HG03378 (cell line): ENCODE data around the gene HS1BP3.

Experiments used
- ATAC-seq: cut with Tn5 transposase; IDR thresholded peaks from one replicate; pipeline ENCODE4 v1.9.1; 2021; ENCODE audit warnings: mild to moderate bottlenecking, moderate library complexity; ENCODE audit not compliant: unreplicated experiment

The HS1BP3 gene

DNA sequence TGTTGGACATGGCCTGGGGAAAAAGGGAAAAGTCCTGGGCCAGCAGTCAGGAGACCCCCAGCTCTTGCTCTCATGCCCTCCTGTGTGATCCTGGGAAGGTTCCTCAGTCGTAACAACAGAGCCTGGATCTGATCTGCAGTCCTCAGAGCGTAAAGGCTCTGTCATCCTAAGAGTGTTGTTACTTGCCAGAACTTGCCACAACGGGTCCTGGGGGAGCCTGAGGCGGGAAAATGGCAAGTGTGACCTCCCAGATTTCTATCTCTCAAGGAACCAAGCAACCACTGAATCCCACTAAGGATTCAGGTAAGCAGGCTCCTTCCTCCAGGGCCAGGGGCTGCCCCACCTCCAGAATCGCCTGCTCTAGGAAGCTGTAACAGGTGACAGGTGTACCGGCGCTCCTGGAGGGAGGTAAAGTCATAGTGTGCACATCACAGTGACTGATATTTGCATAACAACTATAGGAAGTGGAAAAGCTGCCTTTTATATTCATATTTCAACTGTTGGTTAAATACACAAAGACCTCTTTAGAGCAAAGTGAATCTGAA is 18.4 kb downstream of the HS1BP3 start:
- no peak for ATAC-seq

DNA sequence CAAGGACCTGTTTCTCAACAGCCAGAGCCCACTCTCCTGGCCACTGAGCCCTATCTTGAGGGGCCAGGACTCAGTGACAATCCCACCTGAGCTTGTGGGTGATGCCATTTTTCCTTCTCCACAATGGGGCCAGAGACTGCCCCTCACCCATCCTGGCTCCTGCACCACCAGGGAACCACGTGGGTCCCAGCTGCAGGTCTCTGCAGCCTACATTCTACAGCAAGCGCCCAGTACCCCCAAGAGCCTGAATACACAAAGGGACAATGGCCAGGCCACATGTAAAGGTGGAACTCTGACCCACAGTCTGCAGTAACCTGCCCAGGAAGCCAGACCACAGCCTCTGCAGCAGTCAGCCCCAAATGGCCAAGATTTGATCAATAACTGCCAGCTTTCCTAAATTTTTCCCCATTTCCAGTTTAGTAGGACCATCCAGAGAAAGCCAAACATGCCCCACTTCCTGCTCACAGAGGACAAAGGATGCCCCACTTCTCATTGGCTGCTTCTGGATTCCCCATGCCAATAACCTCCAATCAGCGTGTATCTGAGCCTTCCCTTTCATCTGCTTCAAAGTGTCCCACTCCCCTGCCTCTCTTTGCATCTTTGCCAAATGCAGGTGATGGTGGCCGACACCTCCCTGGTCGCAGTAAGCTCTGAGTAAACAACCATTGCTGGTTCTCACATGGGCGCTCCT is 19.1 kb downstream of the HS1BP3 start:
- no peak for ATAC-seq

DNA sequence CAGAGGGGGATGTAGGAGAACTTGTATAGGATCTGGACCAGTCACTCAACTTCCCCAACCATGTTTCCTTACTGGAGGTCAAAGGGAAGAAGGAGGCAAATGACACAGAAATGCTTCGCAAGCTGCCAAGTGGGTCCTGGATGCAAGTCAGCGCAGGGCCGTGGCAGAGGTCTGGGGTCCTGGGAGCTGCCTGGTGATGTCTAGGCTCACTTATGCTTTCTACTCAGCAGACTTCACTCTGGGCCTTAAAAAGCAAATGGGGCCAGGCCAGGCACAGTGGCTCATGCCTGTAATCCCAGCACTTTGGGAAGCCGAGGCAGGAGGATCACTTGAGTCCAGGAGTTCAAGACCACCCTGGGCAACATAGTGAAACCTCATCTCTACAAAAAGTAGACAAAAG is 19.9 kb downstream of the HS1BP3 start:
- no peak for ATAC-seq

DNA sequence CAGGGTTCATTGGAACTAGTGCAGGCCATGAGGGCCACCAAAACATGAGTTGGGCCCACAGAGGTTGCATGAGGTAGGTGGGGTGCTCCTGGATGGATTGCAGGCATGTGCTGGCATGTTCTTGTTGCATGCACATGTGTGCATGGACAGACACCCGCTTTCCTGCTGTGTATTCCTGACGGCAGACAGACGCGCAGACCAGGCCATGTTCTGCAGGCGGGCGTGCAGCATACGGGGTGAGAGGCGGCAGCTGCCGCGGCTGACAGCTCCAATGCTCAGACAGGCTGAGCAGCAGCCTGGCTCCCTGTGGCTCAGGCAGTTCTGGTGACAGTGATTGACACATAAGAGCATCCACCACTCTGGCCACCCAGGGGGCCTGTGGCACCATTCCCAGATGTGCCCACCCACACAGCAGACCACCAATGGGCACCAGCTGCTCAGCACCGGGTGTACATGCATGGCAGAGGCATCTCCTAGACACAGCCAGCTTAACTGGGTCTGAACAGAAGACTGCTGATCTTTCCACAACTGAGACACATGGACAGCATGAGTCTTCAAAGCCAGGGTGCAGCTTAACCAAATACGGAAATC is 21.2 kb downstream of the HS1BP3 start:
- ATAC-seq = no peak

DNA sequence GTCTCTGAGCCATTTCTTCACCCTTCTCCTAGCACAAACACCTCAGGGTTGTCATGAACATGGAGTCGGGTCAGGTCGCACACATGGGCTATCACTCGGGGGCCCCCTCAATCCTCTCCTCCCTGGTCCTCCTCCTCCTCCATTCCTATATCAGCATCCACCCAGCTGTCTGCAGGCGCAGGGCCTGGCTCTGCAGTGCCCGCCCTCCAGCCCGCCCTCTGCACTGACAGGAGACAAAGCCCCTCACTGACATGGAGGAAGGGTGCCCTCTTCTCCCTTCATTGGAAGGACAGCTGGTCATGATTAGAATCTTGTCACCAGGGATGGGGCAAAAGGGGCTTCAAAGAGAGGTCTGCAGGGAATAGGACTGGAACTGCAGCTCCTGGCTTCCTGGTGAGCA is 21.7 kb downstream of the HS1BP3 start:
- no peak for ATAC-seq

DNA sequence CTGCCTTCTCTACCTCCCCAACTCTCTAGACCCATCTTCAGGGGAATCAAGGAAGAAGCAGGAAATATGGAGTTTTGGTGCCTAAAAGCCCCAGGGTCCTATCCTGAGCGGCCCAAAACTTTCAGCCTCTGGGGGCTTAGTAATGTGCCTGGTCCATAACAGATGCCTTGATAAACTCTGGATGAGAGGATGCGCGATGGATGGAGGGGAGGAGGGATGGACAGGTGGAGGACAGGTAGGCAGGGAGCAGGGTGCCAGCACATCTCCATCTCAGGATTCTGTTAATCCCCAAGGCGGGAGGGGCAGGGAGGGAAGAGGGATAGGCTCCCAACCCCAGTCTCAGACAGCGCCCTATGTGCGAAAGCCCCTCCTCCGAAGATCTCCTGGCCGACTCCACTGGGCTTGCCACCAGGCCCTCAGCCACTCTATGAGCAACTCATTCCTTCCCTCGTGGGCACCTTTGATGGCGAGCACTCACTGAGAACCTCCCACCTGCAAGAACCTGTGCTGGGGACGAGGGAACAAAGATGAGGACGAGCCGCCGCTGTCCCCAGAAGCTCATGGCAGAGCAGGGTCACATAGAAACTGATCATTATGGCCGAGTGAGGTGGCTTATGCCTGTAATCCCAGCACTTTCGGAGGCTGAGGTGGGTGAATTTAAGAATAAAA is 23.1 kb downstream of the HS1BP3 start:
- no peak for ATAC-seq

DNA sequence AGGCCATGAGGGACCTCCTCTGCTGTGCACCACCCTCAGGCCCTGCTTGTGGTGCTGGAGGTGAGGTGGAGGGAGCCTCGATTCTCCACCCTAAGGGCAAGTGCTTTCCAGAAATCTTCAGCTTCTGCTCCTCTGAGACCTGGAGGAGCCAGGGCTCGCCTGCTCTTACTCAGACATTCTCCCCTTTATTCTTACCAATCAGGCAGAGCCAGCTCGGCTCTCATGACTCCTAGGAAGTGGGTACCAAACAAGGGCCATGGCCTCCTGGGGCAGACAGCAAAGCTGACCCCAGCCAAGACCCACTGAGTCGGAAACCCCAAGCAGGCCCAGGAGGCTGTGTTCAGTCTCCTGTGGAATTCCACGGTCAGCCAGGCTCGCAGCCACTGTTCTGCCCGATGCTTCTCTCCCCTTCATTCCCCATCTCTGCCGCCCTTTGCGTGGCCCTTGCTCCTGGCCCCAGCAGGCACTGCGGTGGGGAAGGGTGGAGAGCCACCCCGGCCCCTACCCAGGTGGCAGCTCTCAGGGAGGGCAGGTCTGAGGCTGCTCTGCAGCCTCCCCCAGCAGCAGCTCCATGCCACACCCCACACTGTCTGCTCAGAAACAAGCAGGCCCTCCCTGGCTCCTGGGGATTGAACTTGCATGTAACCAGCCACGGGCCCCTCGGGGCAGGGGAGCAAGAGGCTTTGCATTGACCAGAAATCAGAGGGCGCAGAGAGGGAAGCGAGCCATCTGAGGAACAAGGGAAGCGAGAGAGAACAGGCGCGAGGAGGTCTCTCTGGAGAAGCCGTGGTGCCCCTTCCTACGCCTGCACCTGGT is 24.0 kb downstream of the HS1BP3 start:
- no peak for ATAC-seq

DNA sequence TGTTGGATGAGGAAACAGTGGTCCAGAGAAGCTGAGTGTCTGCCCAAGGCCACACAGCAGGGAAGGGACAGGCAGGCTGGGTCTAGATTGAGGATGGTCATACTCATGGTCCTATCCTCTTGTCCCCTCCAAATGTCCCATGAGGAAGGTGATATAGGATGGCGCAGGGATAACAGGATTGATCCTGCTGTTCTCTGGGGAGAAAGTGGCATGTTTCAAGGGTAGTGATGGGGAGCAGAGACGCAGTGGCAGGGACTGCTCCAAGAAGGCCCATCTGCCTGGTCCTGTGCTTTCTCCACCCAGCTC is 24.6 kb downstream of the HS1BP3 start:
- no peak for ATAC-seq

DNA sequence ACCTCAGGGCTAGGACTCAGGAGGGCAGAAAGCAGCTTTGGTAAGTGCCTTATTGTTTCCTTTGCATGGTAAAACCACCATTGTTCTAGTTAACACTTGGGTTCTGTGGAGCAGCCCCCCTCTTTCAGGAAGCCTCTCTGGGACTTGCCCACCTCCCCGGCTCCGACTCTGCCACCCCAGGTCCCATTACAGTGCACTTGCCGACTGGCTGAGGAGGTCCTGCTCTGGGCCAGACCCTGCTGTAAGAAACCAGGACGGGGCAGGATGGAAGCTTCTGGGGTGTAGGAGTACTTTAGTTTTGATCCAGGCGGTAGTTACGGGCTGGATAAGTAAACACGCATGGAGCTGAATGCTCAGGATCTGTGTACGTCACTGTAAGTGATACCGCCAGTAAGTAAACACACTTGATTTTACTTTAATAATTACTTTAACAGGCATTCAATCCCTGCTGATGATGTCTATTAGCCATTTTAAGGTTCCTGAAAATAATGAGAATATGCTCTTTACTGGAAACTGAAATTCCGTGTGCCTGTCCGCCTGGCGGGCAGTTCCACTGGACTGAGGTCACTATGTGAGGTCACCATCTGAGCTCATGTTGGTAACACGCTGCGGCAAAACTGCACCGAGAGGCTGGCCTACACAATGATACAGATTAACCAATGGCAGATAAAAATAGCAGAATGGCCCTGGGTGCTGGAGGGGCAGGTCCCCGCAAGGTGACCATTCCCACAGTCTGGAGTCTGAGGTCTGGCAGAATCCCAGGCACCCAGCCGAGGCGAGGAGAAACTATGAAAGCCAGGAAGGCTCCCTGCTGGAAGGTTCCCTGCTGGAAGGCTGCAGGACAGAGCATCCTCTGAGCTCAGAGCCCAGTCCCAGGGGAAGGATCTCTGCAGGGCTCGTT is 25.2 kb downstream of the HS1BP3 start:
- no peak for ATAC-seq

DNA sequence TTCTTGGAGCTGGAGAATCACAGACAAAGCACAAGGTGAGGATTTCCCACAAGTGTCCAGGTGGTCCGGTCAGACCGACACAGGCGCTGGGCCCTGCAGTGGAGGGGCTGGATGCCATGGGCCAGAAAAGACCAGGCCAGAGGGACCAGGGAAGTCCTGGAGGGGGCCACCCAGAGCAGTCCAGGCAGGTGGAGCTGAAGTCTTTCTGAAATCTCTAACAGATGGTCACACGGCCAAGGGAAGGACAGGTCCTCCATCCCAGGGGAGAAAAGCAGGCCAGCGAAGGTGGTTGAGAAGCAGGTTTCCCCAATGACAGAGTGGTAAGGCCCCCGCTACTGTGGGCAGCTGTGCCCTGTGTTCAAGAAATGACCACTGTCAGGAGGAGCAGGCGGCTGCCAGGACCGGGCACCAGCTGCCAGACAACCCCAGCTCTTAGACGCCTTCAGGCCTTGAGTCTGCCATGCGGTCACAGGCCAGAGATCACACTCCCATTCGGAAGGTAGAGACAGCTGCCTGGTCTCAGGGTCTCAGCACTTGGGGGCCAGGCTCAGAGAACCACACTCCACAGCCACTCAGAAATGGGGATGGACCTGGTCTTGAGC is 25.9 kb downstream of the HS1BP3 start:
- no peak for ATAC-seq

DNA sequence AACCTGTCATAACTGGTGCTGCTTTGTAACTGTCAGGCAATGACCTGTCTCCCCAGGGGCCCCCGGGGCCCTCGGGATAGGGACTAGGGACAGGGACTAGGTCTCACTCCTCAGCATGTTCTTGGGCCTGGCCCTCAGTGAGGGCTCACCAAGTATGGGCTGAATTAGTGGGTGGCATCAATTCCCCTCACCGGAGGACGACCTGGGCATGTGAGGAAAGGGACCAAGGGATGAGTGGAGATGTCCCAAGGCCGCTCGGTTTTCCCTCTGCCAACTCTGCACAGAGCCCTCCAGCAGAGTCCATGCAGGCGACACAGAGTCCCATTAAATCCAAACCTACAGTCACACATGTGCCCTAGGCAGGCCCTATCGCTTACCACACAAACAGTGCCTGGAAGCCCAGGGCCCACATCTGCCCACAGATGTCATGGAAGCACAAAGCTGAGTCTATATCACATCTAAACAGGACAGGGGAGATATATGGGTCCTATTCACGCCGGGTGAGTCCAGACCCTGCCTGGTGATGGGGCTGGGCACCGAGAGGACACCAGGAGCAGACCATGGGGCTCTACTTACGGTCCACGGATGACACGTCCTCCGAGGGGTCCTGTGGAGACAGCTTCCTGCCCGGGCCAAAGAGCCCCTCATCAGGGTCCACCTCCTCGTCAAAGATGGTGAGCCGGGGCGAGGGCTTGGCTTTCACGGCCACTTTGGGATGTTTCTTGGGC is 26.6 kb downstream of the HS1BP3 start:
- no peak for ATAC-seq

DNA sequence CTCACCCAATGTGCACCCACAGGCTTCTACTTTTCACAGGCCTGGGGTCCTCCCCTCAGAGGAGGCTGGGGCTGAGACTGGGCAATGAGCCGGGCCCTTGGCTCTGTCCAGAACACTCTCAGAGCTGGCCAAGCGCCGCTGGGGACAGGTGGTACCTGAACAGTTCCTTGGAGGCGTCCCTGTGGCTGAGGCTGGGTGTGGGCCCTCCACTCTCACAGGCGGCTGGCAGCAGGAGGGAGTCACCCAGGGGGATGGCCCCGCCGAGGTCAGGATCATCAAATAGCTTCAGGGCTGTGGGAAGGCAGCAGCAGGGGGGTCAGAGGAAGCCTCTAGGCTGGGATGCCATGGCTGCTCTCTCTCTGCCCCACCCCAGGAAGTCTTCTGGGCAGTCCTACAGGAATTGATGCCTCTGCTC is 27.1 kb downstream of the HS1BP3 start:
- no peak for ATAC-seq

DNA sequence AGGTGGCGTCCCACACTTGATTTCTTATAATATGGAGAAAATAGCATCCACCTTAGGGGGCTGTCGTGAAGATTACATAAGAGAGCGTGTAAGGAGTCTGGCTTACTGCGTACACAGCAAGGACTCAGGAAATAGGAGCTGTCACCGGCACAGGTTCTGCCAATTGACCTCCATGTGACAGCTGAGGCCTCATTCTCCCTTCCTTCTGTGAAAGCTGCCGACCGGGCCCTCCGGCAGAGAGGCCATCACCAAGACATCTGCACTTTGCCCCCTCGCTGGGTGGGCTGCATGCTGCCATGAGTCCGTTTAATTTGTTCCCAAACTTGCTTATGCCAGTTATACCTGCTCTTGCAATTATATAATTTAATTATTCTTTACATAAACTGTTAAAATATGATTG is 27.7 kb downstream of the HS1BP3 start:
- ATAC-seq = no peak

DNA sequence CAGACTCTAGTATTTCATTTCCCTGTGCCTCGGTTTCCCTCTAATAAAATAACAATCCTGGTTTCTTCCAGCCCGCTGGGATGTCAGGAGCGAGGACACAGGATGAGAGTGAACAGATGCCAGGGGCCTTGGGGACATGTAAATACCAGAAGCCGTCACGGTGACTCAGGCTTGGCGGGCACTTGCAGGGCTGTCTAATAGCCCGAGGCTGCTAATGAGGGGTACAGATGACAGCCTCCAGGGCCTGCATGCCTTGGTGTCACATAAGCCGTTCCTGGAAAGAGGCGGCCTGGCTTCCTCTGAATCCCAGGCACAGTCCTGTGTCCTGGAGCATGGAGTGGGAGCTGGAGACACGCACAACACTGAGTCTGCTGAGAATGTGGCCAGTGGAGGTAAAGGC is 28.2 kb downstream of the HS1BP3 start:
- no peak for ATAC-seq

DNA sequence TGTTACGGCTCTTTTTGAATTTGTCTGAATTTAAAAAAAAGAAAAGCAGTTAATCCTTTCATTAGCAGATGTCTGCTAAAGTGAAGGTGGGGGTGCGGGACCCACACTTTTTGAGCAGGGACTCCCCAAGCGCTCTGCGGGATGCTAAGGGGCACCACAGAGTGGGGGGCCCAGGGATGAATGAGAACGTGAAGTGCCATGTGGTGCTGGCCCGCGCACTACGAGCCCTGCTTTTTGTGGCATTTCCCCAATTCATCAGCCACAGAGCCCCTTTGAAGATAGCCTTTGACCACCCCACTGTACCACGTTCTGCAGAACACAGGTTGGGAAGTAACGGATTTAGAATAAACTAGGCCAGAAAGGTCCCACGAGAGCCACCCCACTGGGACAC is 28.6 kb downstream of the HS1BP3 start:
- no peak for ATAC-seq

DNA sequence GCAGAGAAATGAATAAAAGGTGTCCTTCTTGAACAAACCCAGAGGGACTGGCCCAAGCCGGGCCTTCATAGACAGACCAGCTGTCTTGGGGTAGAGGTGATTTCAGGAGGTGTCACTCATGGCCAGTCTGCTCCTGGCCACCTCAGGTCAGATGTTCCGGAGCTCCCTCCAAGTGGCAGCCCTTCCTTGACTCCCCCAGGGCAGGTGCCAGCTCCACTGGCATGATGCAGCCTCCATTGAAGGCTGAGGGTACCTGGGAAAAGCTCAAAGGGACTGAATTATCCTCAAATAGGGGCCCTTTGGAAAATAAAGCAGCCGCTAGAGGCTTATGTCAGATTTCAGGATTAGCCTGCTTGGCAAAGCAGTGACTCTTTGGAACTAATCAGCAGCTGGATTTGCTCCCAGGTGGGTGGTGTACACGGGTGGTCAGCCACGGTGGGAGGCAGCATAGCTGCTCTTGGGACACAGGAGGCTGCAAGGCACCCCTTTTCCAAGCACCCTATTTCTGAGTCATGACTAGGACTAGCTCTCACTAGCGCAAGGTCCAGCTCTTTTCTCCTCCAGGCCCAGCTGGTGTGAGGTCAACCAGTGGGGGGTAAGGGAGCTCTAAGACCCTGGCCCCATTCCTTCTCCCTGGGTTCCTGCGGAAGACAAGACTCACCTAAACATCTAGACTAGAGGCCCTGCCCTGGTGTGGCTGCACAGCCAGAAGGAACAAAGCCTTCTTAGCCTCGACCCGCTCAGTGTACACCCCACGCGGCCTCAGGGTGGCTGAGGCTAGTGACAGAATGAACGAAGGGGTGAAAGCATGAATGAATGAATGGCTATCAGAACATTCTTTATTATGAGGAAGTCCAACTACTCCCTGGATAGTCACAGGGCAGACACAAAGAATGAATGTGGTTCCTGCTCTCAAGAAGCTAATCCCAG is 29.3 kb downstream of the HS1BP3 start:
- no peak for ATAC-seq

DNA sequence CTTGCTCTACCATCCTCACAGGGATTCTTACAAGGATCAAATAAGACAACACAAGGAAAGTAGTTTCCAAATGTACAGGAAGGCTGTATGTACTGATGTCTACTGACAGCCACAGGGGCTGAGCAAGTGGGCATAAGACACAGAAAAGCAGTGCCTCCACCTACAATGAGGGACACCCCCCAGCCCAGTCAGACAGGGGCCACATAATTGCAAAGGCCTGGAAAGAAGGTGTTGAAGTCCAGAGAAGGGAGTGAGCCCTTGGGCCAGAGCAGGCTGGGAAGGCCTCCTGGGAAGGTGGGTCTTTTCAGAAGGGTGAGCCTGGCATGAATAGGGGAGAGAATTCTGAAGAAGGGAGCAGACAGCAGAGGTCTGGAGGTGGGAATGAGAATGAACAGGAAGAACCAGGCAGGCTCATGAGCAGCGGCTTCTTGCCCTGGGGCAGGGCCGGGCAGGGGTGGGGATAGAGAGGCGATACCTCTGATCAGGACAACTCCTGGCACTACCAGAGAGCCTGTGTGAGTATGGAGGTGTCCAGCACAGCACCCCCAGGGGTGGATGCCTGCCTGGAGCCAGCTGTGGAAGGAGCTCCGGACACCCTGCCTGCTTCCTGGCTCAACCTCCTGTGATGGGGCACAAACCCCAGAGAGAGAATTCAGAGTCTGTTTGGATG is 30.1 kb downstream of the HS1BP3 start:
- no peak for ATAC-seq

DNA sequence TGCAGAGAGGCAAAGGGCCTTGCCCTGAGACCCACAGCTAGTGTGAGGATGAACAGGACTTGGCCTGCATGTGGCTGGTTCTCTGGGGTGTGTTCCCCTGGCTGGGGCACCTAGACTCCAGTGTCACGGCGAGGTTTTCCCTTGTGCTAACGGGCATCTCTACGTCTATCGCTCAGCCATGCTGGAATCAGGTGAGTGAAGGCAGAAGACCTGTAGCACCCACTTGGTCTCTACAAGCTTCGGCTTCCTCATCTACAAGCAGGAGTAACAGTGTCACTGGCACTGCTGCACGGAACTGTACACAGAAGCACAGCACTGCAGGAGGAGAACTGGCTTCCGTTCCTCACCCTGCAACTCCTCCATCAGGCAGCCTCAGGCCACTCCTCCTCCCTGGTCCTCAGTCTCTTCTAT is 30.6 kb downstream of the HS1BP3 start:
- no peak for ATAC-seq
